Stomach smooth muscle (tissue), 2 donors: ENCODE results near the gene SNED1.
"Not testable (repeated sequence)": the region's sequence is repeated elsewhere in the genome, so short reads cannot be mapped to it uniquely, and the experiment has no call there.

Experiments used
- H3K27ac ChIP-seq: one replicate; pipeline ENCODE4 v1.7.0; 2013; ENCODE audit warnings: mild to moderate bottlenecking, low read length, inconsistent platforms
- H3K27me3 ChIP-seq, 2 donors: one replicate each; pipeline ENCODE4 v1.7.0; 2013; ENCODE audit warnings: low read length in 2 of 2; ENCODE audit not compliant: insufficient read depth in 2 of 2, control insufficient read depth in 1 of 2
- H3K36me3 ChIP-seq, 2 donors: one replicate each; pipeline ENCODE4 v1.7.0; 2013; ENCODE audit warnings: low read length in 2 of 2; ENCODE audit not compliant: control insufficient read depth in 2 of 2, insufficient read depth in 2 of 2
- H3K4me1 ChIP-seq: one replicate; pipeline ENCODE4 v1.7.0; 2013; ENCODE audit warnings: low read length; ENCODE audit not compliant: control insufficient read depth, insufficient read depth
- H3K4me3 ChIP-seq, 2 donors: one replicate each; pipeline ENCODE4 v1.7.0; 2013; ENCODE audit warnings: low read length in 2 of 2
- H3K9ac ChIP-seq, 2 donors: one replicate each; pipeline ENCODE4 v1.7.0; 2013; ENCODE audit warnings: low read length in 2 of 2, mild to moderate bottlenecking in 1 of 2
- H3K9me3 ChIP-seq, 2 donors: one replicate each; pipeline ENCODE4 v1.7.0; 2013; ENCODE audit warnings: low read length in 2 of 2; ENCODE audit not compliant: control insufficient read depth in 2 of 2
- donor health status: healthy.
- donor health status: Pancreatic carcinoma.

Gene SNED1

GRCh38 chr2:241088376-241088775 lies 90.0 kb downstream of the SNED1 start:
- no peaks in the 10 kb centered on the region for H3K9me3 ChIP-seq
- no peaks in the 10 kb centered on the region for H3K27me3 ChIP-seq
- no peak overlapping the region for H3K27ac ChIP-seq
- no peaks in the 10 kb centered on the region for H3K4me1 ChIP-seq
- H3K9ac ChIP-seq: no peak overlapping the region
- peaks cover 47 to 57% of the 10 kb centered on the region in 2 donors for H3K36me3 ChIP-seq
- H3K4me3 ChIP-seq: no peak overlapping the region

- Histone ChIP-seq H3K9ac (no peak overlapping the region), H3K27me3 (no peaks in the 10 kb centered on the region), H3K36me3 (peaks cover 53 to 60% of the 10 kb centered on the region in 2 donors), H3K4me1 (no peaks in the 10 kb centered on the region), H3K9me3 (no peaks in the 10 kb centered on the region), H3K27ac (no peak overlapping the region), H3K4me3 (no peak overlapping the region)
Measured at GRCh38 chr2:241088791-241089732, 90.6 kb downstream of the SNED1 start.

GRCh38 chr2:241091201-241091600 lies 92.8 kb downstream of the SNED1 start:
- no peak overlapping the region for H3K27ac ChIP-seq
- no peaks in the 10 kb centered on the region for H3K4me1 ChIP-seq
- no peak overlapping the region for H3K9ac ChIP-seq
- H3K9me3 ChIP-seq: no peaks in the 10 kb centered on the region
- no peaks in the 10 kb centered on the region for H3K27me3 ChIP-seq
- H3K4me3 ChIP-seq: no peak overlapping the region
- H3K36me3 ChIP-seq: peaks cover 64 to 73% of the 10 kb centered on the region in 2 donors

- no peaks in the 10 kb centered on the region for H3K4me1 ChIP-seq
- H3K9me3 ChIP-seq: no peaks in the 10 kb centered on the region
- H3K4me3 ChIP-seq: no peak overlapping the region
- H3K27ac ChIP-seq: no peak overlapping the region
- no peaks in the 10 kb centered on the region for H3K27me3 ChIP-seq
- peaks cover 69 to 72% of the 10 kb centered on the region in 2 donors for H3K36me3 ChIP-seq
- H3K9ac ChIP-seq: no peak overlapping the region
Measured at GRCh38 chr2:241091734-241092445, 93.5 kb downstream of the SNED1 start.

- Histone ChIP-seq H3K27ac (no peak overlapping the region), H3K27me3 (no peaks in the 10 kb centered on the region), H3K36me3 (peaks cover 66 to 73% of the 10 kb centered on the region in 2 donors), H3K9ac (no peak overlapping the region), H3K4me3 (no peak overlapping the region), H3K4me1 (no peaks in the 10 kb centered on the region), H3K9me3 (no peaks in the 10 kb centered on the region)
Measured at GRCh38 chr2:241092677-241093076, 94.3 kb downstream of the SNED1 start.

- H3K27me3 ChIP-seq, H3K4me3 ChIP-seq, H3K27ac ChIP-seq, H3K9me3 ChIP-seq, H3K9ac ChIP-seq, H3K4me1 ChIP-seq: not testable (repeated sequence)
- H3K36me3 ChIP-seq: peaks cover 60 to 69% of the 10 kb centered on the region in 2 donors
Measured at GRCh38 chr2:241093133-241093781, 94.8 kb downstream of the SNED1 start.

- Histone ChIP-seq H3K4me3 (no peak overlapping the region), H3K9ac (no peak overlapping the region), H3K4me1 (no peaks in the 10 kb centered on the region), H3K9me3 (no peaks in the 10 kb centered on the region), H3K36me3 (peaks cover 53 to 63% of the 10 kb centered on the region in 2 donors), H3K27ac (no peak overlapping the region), H3K27me3 (no peaks in the 10 kb centered on the region)
Measured at GRCh38 chr2:241094172-241094571, 95.8 kb downstream of the SNED1 start.

- peaks cover 47 to 60% of the 10 kb centered on the region in 2 donors for H3K36me3 ChIP-seq
- H3K9ac ChIP-seq: no peak overlapping the region
- H3K9me3 ChIP-seq: no peaks in the 10 kb centered on the region
- no peak overlapping the region for H3K27ac ChIP-seq
- H3K27me3 ChIP-seq: no peaks in the 10 kb centered on the region
- peaks cover 4% of the 10 kb centered on the region for H3K4me1 ChIP-seq
- no peak overlapping the region for H3K4me3 ChIP-seq
Measured at GRCh38 chr2:241094924-241095420, 96.6 kb downstream of the SNED1 start.

GRCh38 chr2:241095594-241096290 lies 97.3 kb downstream of the SNED1 start:
- H3K36me3 ChIP-seq: peaks cover 47 to 58% of the 10 kb centered on the region in 2 donors
- no peak overlapping the region for H3K9ac ChIP-seq
- H3K4me1 ChIP-seq: peaks cover 5% of the 10 kb centered on the region
- no peak overlapping the region for H3K4me3 ChIP-seq
- H3K9me3 ChIP-seq: no peaks in the 10 kb centered on the region
- H3K27me3 ChIP-seq: no peaks in the 10 kb centered on the region
- H3K27ac ChIP-seq: no peak overlapping the region

- peaks cover 38 to 49% of the 10 kb centered on the region in 2 donors for H3K36me3 ChIP-seq
- peaks cover 14% of the 10 kb centered on the region for H3K4me1 ChIP-seq
Measured at GRCh38 chr2:241096979-241097378, 98.6 kb downstream of the SNED1 start.

More at GRCh38 chr2:241096979-241097378, 98.6 kb downstream of the SNED1 start:
- H3K27me3 ChIP-seq: no peaks in the 10 kb centered on the region
- no peak overlapping the region for H3K4me3 ChIP-seq
- H3K27ac ChIP-seq: no peak overlapping the region
- no peak overlapping the region for H3K9ac ChIP-seq
- H3K9me3 ChIP-seq: no peaks in the 10 kb centered on the region
